Prostate gland (tissue), 2 donors: ENCODE measurements around the gene SERINC1.

Source experiments
- CTCF ChIP-seq, 4 experiments: fragments of 200-600 bp in 2 of 4; fragments of 450-650 bp in 2 of 4; sonication (generic) in 2 of 4; IDR thresholded peaks; 1 replicate in 3 of 4; 2 replicates in 1 of 4; pipeline ENCODE4 v1.5.1; 2016 to 2019; ENCODE audit warnings: antibody characterized with exemption in 4 of 4, mild to moderate bottlenecking in 2 of 4, moderate library complexity in 2 of 4
- POLR2AphosphoS5 ChIP-seq: sonication (generic); formaldehyde crosslinking; IDR thresholded peaks from one replicate; pipeline ENCODE4 v1.6.1; 2017; ENCODE audit warnings: antibody characterized with exemption

GRCh38 chr6:122429323-122429722, 42.3 kb downstream of the SERINC1 start:
- TF ChIP-seq CTCF (IDR thresholded peaks at IDR 0.05): no peak
- TF ChIP-seq POLR2AphosphoS5: no peak
